ENCODE measurements around the gene GAP43.

GAP43 gene

GRCh38 chr3:115663414-115663813 lies 40.1 kb downstream of the GAP43 start:
- DNase-seq = no peak

GRCh38 chr3:115666081-115666480 lies 42.8 kb downstream of the GAP43 start:
- DNase-seq = peak; percentile 6

DNA sequence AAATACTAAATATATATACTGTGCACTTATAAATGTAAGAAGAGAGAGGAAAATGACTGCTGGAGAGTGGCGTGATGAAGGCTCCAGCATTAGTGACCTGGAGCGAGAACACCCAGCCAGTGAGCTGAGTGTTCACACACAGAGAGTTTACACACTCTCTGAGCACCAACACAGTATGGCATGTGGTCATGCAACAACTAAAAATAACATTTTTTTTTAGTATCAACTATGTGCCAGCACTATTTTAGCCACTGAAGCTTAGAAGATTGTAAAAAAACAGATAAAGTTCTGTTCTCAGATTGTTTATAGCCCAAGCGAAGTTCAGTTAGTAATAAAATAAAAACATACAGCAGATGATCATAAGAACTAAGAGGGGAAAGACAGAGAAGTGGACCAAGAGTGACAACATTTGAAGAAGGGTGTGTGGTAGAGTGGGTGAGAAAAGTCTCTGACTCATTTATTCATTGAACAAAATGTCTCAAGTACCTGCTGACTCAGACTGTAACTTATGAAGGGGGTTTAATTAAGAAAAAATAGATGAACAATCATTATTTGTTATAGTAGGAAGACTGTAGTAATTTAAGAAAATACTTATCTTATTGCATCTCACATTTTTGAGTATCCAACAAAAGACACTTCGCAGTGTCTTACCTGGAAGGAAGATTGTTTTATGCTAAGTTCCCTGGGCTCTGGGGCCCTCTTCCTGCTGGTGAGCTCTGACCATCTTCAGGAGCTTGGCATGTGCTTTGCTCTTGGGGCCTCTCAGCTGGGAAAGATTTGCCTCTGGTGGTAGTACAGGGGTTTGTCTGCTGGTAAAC lies 43.8 kb downstream of the GAP43 start:
- no peak for DNase-seq

- DNase-seq = no peak
These were observed 44.4 kb downstream of the GAP43 start for GRCh38 chr3:115667738-115668065.

- no peak for DNase-seq
These were observed 47.6 kb downstream of the GAP43 start for GRCh38 chr3:115670911-115671310.

- DNase-seq = no peak
These were observed 48.6 kb downstream of the GAP43 start for GRCh38 chr3:115671761-115672455.

DNA sequence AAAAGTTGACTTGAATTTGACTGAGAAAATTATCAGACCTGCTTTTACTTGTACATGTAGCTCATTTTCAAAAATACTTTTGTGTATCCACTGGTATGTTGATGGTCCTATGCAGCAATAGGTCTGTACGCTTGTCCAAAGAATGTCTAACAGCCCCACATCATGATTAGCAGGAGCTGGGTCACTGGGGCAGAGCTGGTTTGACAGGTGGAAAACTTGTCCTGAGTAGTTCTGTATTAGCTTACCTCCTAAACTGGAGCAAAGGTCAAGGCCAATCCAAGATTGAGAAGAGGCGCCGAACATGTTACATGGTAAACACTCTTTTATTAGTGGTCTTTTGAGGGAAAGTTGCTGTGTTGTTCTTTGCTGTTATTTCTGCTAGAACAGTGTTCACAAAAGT lies 50.6 kb downstream of the GAP43 start:
- DNase-seq = no peak

DNA sequence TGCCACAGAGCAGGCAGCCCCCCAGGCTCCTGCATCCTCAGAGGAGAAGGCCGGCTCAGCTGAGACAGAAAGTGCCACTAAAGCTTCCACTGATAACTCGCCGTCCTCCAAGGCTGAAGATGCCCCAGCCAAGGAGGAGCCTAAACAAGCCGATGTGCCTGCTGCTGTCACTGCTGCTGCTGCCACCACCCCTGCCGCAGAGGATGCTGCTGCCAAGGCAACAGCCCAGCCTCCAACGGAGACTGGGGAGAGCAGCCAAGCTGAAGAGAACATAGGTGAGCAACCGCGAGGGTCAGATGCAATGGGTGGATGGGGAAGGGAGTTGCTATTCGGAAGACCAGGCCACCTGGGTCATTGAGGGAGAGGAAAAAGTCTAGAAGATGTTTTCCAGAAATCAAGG lies 53.0 kb downstream of the GAP43 start:
- DNase-seq = no peak

DNA sequence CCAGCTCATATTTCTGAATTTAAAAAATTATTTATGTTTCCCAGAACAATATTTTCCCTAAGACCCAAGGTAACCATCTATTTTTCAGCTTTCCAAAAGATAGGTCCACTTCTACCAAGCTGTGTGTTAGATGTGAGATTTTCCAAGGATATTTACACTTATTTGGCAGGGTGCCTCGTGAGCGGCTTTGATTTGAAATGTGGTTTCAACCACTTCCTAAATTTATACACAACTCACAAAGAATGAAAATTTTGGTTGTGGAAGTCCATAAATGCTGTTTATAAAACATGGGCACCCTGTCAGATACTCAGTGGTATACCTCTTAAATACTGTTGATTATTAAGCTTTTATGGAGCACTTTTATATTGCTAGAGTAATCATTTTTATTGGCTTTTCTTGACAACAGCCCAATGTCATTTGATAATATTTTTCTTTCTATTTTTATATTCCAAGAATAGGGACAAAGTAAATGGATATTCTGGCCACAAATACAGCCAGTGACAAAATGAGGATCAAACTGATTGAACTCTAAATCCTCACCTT lies 57.6 kb downstream of the GAP43 start:
- DNase-seq = no peak

DNA sequence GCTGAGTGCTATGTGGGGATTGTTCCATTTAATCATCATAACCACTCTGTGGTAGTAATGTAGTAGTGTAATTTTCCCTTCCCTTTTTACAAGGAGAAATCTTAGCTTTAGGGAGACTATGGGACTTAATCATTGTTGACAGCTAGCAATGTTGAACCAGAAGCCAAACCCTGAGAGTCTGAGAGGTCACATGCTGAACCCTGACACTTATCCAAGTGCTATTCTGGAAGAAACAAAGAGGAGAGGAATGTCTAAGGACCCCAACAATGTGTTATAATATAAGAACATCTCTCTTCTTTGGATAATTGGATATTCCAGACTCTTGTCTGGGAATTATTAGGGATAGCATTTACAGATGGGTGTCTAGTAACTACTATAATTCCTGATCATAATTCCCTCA lies 58.4 kb downstream of the GAP43 start:
- DNase-seq = no peak

- DNase-seq = no peak
These were observed 60.0 kb downstream of the GAP43 start for GRCh38 chr3:115683305-115683704.

- DNase-seq = no peak
These were observed 60.5 kb downstream of the GAP43 start for GRCh38 chr3:115683773-115684172.

- no peak for DNase-seq
These were observed 61.8 kb downstream of the GAP43 start for GRCh38 chr3:115685097-115685496.

DNA sequence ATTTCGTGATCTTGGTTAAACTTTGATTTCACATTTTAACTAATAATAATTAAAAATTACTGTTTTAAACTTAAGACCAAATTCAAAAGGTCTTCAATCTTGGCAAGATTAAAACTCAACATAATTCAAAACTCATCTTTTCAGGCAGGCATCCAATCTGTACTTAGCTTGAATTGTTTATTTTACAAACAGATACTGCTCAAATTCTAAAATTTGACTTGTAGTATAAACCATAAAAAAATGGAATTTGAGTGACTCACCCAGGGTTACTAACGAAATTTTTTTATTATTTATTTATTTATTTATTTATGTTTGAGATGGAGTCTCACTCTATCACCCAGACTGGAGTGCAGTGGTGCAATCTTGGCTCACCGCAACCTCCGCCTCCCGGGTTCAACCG lies 64.4 kb downstream of the GAP43 start:
- DNase-seq = no peak

DNA sequence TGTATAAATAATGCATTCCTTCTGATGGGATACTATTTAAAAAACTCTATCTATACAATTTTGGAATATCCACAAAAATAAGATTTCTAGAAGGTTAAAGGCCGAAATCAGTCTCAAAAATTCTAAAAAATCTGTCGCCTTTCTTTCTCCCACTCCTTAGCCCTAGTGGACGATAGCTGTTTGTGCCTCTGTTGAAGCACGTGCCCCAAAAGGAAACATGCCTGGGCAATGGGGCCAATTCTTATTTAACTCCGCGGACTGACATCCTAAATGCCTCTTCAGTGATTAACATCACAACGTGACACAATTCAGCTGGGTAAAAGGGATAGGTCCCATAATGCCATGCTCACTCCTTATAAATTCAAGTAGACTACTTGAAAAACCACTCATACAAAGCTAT lies 65.1 kb downstream of the GAP43 start:
- no peak for DNase-seq

- no peak for DNase-seq
These were observed 66.6 kb downstream of the GAP43 start for GRCh38 chr3:115689928-115690327.

DNA sequence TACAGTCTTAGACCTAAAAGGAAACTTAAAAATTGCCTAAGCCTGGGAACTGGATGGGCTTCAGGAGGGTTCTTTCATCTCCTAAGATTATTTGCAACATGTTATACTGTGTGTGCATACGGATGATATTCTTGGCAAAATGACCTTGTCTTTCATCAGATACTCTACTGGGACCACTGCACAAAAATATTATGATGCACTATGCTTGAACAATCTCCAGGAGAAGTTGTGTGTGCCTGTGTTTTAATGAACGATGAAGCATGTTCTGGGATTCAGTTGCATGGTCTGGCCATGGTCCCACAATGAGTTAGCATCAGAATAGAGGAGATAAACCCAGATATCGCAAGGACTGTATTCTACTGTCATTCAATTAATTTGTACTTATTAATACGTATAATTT lies 68.7 kb downstream of the GAP43 start:
- no peak for DNase-seq

DNA sequence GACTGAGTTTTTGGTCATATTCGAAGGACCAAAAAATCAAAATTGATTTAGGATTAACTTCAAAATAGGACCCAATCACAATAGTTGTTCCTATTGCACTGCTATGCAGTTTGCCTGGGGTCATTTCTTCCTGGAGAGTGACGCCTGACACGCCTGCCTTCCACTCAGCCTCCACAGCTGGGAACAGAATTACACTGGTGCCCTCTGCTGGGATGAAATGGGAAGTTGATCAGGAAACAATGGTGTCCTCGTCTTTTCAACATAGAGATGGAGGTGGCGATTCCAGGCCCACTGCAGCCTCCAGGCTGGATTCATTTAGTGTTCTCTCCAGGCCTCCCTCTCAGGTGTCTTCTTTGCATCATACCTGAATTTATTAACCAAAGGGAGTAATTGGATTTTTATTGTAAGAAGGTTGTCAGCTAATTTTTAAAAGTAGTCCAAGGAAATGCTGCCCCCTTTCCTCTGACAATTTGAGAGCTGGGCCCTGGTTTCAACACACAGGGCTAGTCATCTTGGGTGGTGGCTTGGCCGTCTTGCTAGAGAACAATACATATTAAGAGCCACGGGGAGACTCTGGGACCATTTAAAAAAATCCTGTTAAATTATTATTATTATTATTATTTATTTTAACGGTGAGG lies 69.7 kb downstream of the GAP43 start:
- DNase-seq = peak; percentile 79

GRCh38 chr3:115693868-115694267 lies 70.6 kb downstream of the GAP43 start:
- no peak for DNase-seq

- no peak for DNase-seq
These were observed 71.8 kb downstream of the GAP43 start for GRCh38 chr3:115695090-115695489.

DNA sequence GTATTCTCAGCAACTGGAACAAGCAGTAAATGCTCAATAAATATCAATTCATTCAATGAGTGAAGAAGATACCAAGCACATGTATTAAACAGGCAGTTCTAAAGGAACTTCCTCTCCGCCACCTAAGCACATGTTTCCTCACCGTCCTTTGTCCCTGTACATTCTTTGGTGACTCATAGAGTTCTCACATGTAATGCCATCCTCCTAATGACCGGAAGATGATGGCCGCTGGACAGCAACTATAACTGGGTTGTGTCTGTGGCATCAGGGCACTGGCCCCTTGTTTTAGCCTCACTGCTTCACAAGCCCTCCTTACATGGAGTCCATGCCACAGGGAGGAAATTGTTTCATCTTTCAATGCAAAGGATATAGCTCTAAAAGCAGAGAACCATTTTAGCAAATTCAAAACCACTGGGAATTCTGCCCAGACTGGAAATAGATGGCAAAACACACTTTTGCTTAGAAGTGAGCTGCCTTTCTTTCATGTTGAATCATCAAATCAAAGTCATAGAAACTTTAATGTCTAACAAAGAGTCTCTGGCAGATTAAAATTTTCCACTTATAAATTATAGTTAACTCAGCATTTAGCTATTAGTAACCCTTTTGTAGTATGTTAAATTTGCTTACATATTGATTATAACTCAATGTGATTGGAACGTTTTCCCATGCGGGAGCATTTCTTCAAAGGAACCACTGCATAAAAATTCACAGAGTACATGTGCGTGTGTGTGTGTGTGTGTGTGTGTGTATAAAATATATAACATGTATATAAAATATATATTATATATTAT lies 74.1 kb downstream of the GAP43 start:
- no peak for DNase-seq

DNA sequence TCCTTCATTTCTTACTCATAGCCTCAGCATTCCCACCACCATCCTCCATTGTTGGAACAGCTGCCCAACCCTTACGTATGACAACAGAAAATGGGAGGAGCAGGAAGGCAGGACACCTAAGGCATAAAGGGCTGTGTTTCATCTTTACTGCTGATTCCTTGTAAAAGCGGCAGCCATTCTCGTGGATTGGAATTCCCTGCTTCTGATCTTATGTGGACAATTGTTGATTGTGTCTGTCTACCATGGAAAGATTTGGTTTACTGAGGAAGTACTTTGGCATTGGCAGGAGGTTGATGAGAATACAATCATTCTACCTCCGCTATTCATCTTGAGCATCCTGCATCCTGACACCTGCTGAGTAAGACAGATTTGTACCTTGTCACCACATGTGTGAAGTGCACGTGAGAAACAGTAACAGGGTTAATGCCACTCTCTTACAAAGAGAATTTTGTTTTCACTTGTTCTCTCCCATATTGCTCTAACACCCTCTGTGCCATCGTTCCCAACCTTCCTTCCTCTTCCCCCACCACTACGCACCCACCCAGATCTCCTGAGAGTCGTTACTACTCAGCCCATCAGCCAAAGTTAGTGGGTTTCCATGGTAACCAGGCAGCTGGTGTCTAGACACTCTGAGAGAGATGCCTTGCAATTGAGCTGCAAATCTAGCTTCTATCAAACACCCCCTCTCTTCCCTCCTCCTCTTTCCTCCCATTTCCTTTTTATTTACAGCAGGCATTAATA lies 75.7 kb downstream of the GAP43 start:
- no peak for DNase-seq

All from hematopoietic multipotent progenitor cell treated with erythropoietin and hydrocortisone succinate and interleukin-3 and kit ligand, for 8 days (in vitro differentiated cells).